Ovary (tissue), 9 donors: ENCODE measurements around the gene BCAS4. TPM values are rescaled to one million over a fixed set of nuclear protein-coding genes. Genes with fewer than 3 reads are reported as not detected.

ENCODE experiments used
- DNase-seq, 5 donors: peaks; one replicate each; pipeline ENCODE4 v3.0.0-alpha.2; 2019 to 2020
- H3K27ac ChIP-seq, 2 donors: fragments of 200-600 bp; one replicate each; pipeline versions ENCODE4 v1.5.1 to v1.8.0; 2019 to 2022
- H3K27me3 ChIP-seq: fragments of 200-600 bp; one replicate; pipeline ENCODE4 v1.8.0; 2022
- H3K36me3 ChIP-seq: fragments of 200-600 bp; sonication (generic); one replicate; pipeline ENCODE4 v1.5.1; 2019
- H3K4me1 ChIP-seq: one replicate; pipeline ENCODE4 v1.8.1; 2013; ENCODE audit warnings: mild to moderate bottlenecking, moderate library complexity; ENCODE audit not compliant: insufficient read depth
- H3K4me3 ChIP-seq: fragments of 200-600 bp; sonication (generic); one replicate; pipeline ENCODE4 v1.5.1; 2017
- H3K9me3 ChIP-seq, 2 donors: fragments of 200-600 bp in 1 of 2; sonication (generic) in 1 of 2; one replicate each; pipeline versions ENCODE4 v1.5.1 to v1.8.1; 2013 to 2019; ENCODE audit warnings: mild to moderate bottlenecking in 1 of 2, moderate library complexity in 1 of 2
- CTCF ChIP-seq, 3 donors: fragments of 450-650 bp in 2 of 3; fragments of 200-600 bp in 1 of 3; IDR thresholded peaks; one replicate each; pipeline versions ENCODE4 v1.5.1 to v1.8.0; 2016 to 2022; ENCODE audit warnings: antibody characterized with exemption in 3 of 3, mild to moderate bottlenecking in 1 of 3
- EP300 ChIP-seq: sonication (generic); formaldehyde crosslinking; IDR thresholded peaks from one replicate; pipeline ENCODE4 v1.6.1; 2017; ENCODE audit warnings: antibody characterized with exemption
- POLR2A ChIP-seq: fragments of 450-650 bp; IDR thresholded peaks from one replicate; pipeline ENCODE4 v1.6.1; 2017; ENCODE audit warnings: antibody characterized with exemption, mild to moderate bottlenecking, moderate library complexity
- WGBS, 3 donors: extraction: QIAGEN DNeasy Blood & Tissue Kit in 1 of 3; methylation state at CpG; one replicate each; pipeline versions ENCODE4 v1.1.5 to v1.1.7; 2013 to 2017; 5-methylcytosine and 5-hydroxymethylcytosine counted together
- intact Hi-C, 4 donors: fragments of 100-400 bp; cut with DNase I; formaldehyde crosslinking; loops; one replicate each; pipeline versions ENCODE4 v1.11.0 to v1.15.1; 2022 to 2023
- polyA plus RNA-seq, 2 donors: library from polyadenylated mRNA; stranded (reverse); fragments of 200-250 nt in 1 of 2; fragments of 350-450 nt in 1 of 2; fragmentation: Illumina TruSeq in 1 of 2; extraction: RNeasy Lipid Tissue Mini Kit (QIAGEN cat#74804) in 1 of 2; gene quantifications; one replicate each; pipeline ENCODE4 v1.2.3, GENCODE V29; 2013 to 2014
- total RNA-seq, 7 donors: library from RNA; depleted of rRNA in 2 of 7; stranded (reverse); fragments of >200 nt in 2 of 7; fragmentation: NEBNext Ultra II Directional in 3 of 7; extraction: Animal tissue kit (Norgen Biotek cat#: 25700) in 3 of 7; gene quantifications; one replicate each; pipeline versions ENCODE4 v1.1.0 to v1.2.4, GENCODE V29; 2016 to 2023
- donor health status: DM: no; HTN: no; CAD: no; lungs with moderate emphysema.
- donor health status: DM: no; HTN: no; CAD: no.
- donor health status: Bipolar disorder and iron deficiency.
- donor health status: DM: yes; HTN: yes; CAD: no.
- donor health status: DM: no; HTN: no; CAD: no.
- donor health status: DM: yes; HTN: yes; CAD: no.

BCAS4 gene
- total and polyA plus RNA-seq, 9 donors, result 2.0 to 9.1 (median 3.1) TPM

GRCh38 chr20:50904067-50904570 lies 109.3 kb downstream of the BCAS4 start:
- 57 to 73% (median 66%) methylated on average over 6 of the region's 6 CpGs for WGBS, 3 donors
- Histone ChIP-seq H3K4me3 (no peak overlapping the region), H3K9me3 (no peaks in the 10 kb centered on the region), H3K27me3 (no peaks in the 10 kb centered on the region), H3K4me1 (peaks cover 7% of the 10 kb centered on the region), H3K36me3 (no peaks in the 10 kb centered on the region), H3K27ac (no peak overlapping the region)
- no peak for DNase-seq
- intact Hi-C loops, result no loop called here
- TF ChIP-seq POLR2A, result no peak
- TF ChIP-seq CTCF (IDR thresholded peaks at IDR 0.05), result no peak
- TF ChIP-seq EP300, result no peak

GRCh38 chr20:50909413-50909812 lies 114.6 kb downstream of the BCAS4 start:
- no peak for TF ChIP-seq POLR2A
- TF ChIP-seq CTCF (IDR thresholded peaks at IDR 0.05), result no peak
- TF ChIP-seq EP300, result no peak
- DNase-seq, result no peak
- intact Hi-C loops, result no loop called here
- H3K4me1 ChIP-seq, result peaks cover 13% of the 10 kb centered on the region
- no peaks in the 10 kb centered on the region for H3K27me3 ChIP-seq
- H3K4me3 ChIP-seq, result no peak overlapping the region
- 88 to 94% (median 89%) methylated on average over 3 of the region's 3 CpGs for WGBS, 3 donors
- no peaks in the 10 kb centered on the region for H3K9me3 ChIP-seq
- no peaks in the 10 kb centered on the region for H3K36me3 ChIP-seq
- no peak overlapping the region for H3K27ac ChIP-seq

GRCh38 chr20:50911030-50911429 lies 116.2 kb downstream of the BCAS4 start:
- Histone ChIP-seq H3K9me3 (no peaks in the 10 kb centered on the region), H3K4me1 (peaks cover 13% of the 10 kb centered on the region), H3K36me3 (no peaks in the 10 kb centered on the region), H3K27ac (no peak overlapping the region), H3K4me3 (no peak overlapping the region), H3K27me3 (no peaks in the 10 kb centered on the region)
- TF ChIP-seq CTCF (IDR thresholded peaks at IDR 0.05) (no peak), EP300 (no peak)
- 50 to 78% (median 54%) methylated on average over 3 of the region's 3 CpGs for WGBS, 3 donors
- intact Hi-C loops, result no loop called here
- no peak for DNase-seq

GRCh38 chr20:50911716-50912115 lies 116.9 kb downstream of the BCAS4 start:
- H3K4me1 ChIP-seq, result peaks cover 15% of the 10 kb centered on the region
- H3K4me3 ChIP-seq, result no peak overlapping the region
- 19 to 29% (median 29%) methylated on average over 1 of the region's 1 CpG for WGBS, 3 donors
- DNase-seq, result no peak
- H3K27me3 ChIP-seq, result no peaks in the 10 kb centered on the region
- no peaks in the 10 kb centered on the region for H3K36me3 ChIP-seq
- intact Hi-C loops, result no loop called here
- H3K27ac ChIP-seq, result no peak overlapping the region
- no peaks in the 10 kb centered on the region for H3K9me3 ChIP-seq
- no peak for TF ChIP-seq POLR2A
- TF ChIP-seq CTCF (IDR thresholded peaks at IDR 0.05), result no peak
- TF ChIP-seq EP300, result no peak
